ENCODE data around the gene KDM3B. TPM values are rescaled to one million over a fixed set of nuclear protein-coding genes. Genes with fewer than 3 reads are reported as not detected.
"Not testable (repeated sequence)": the region's sequence is repeated elsewhere in the genome, so short reads cannot be mapped to it uniquely, and the experiment has no call there.

KDM3B gene
- polyA plus RNA-seq (2013, experiment 1 of 2): 70.9 TPM
- 70.2 TPM for polyA plus RNA-seq (2013, experiment 2 of 2)

- H3K4me3 ChIP-seq (ENCODE audit: extremely low read depth, insufficient read depth, low read length, poor library complexity, severe bottlenecking): peak within 1 kb of the TSS; percentile 92
- H3K36me3 ChIP-seq (ENCODE audit: control insufficient read depth, insufficient read depth, low read length): peaks cover 52% of the 10 kb centered on the region
- peaks cover 15% of the 10 kb centered on the region for H3K9me3 ChIP-seq (ENCODE audit: control insufficient read depth, low read length)
- H3K4me1 ChIP-seq (ENCODE audit: control insufficient read depth, insufficient read depth, low read length, poor library complexity, severe bottlenecking): peaks cover 3% of the 10 kb centered on the region
- WGBS, 2 experiments (ENCODE audit: insufficient coverage in 2 of 2): 0 to 10% methylated on average over 2 to 7 of the region's 30 CpGs
- peak within 1 kb of the TSS; percentile 88 for H3K27ac ChIP-seq (ENCODE audit: low read depth, low read length, severe bottlenecking)
These were observed at the start of gene KDM3B for GRCh38 chr5:138352071-138352721. Gene KDM3B (plus strand): TSS chr5:138352685. CDS start chr5:138352796, 111 bp downstream.

- Histone ChIP-seq H3K9me3 (ENCODE audit: control insufficient read depth, low read length) (no peaks in the 10 kb centered on the region), H3K36me3 (ENCODE audit: control insufficient read depth, insufficient read depth, low read length) (peaks cover 14% of the 10 kb centered on the region), H3K27ac (ENCODE audit: low read depth, low read length, severe bottlenecking) (no peak overlapping the region), H3K4me3 (ENCODE audit: extremely low read depth, insufficient read depth, low read length, poor library complexity, severe bottlenecking) (no peak overlapping the region), H3K4me1 (ENCODE audit: control insufficient read depth, insufficient read depth, low read length, poor library complexity, severe bottlenecking) (no peaks in the 10 kb centered on the region)
- WGBS, 2 experiments (ENCODE audit: insufficient coverage in 2 of 2): 82 to 95% methylated on average over 6 of the region's 6 CpGs
These were observed 49.1 kb upstream of the KDM3B start for GRCh38 chr5:138303372-138303771.

- WGBS, 2 experiments (ENCODE audit: insufficient coverage in 2 of 2): 100% methylated on average over 1 of the region's 1 CpG; no CpG with 5 or more reads in 1 of the 2 experiments
- Histone ChIP-seq H3K27ac (ENCODE audit: low read depth, low read length, severe bottlenecking) (no peak overlapping the region), H3K36me3 (ENCODE audit: control insufficient read depth, insufficient read depth, low read length) (peaks cover 24% of the 10 kb centered on the region), H3K4me1 (ENCODE audit: control insufficient read depth, insufficient read depth, low read length, poor library complexity, severe bottlenecking) (no peaks in the 10 kb centered on the region), H3K4me3 (ENCODE audit: extremely low read depth, insufficient read depth, low read length, poor library complexity, severe bottlenecking) (no peak overlapping the region), H3K9me3 (ENCODE audit: control insufficient read depth, low read length) (no peaks in the 10 kb centered on the region)
These were observed 46.7 kb upstream of the KDM3B start for GRCh38 chr5:138305797-138306196.

- 84 to 90% methylated on average over 5 to 7 of the region's 7 CpGs for WGBS, 2 experiments (ENCODE audit: insufficient coverage in 2 of 2)
- no peak overlapping the region for H3K4me3 ChIP-seq (ENCODE audit: extremely low read depth, insufficient read depth, low read length, poor library complexity, severe bottlenecking)
- peaks cover 59% of the 10 kb centered on the region for H3K36me3 ChIP-seq (ENCODE audit: control insufficient read depth, insufficient read depth, low read length)
- H3K27ac ChIP-seq (ENCODE audit: low read depth, low read length, severe bottlenecking): no peak overlapping the region
- H3K9me3 ChIP-seq (ENCODE audit: control insufficient read depth, low read length): no peaks in the 10 kb centered on the region
- no peaks in the 10 kb centered on the region for H3K4me1 ChIP-seq (ENCODE audit: control insufficient read depth, insufficient read depth, low read length, poor library complexity, severe bottlenecking)
These were observed 36.7 kb upstream of the KDM3B start for GRCh38 chr5:138315751-138316278.

GRCh38 chr5:138316355-138316754 lies 36.1 kb upstream of the KDM3B start:
- Histone ChIP-seq H3K27ac (ENCODE audit: low read depth, low read length, severe bottlenecking) (no peak overlapping the region), H3K4me1 (ENCODE audit: control insufficient read depth, insufficient read depth, low read length, poor library complexity, severe bottlenecking) (no peaks in the 10 kb centered on the region), H3K4me3 (ENCODE audit: extremely low read depth, insufficient read depth, low read length, poor library complexity, severe bottlenecking) (no peak overlapping the region), H3K9me3 (ENCODE audit: control insufficient read depth, low read length) (no peaks in the 10 kb centered on the region), H3K36me3 (ENCODE audit: control insufficient read depth, insufficient read depth, low read length) (peaks cover 59% of the 10 kb centered on the region)
- WGBS, 2 experiments (ENCODE audit: insufficient coverage in 2 of 2): 87 to 100% methylated on average over 1 to 3 of the region's 3 CpGs

- not testable (repeated sequence) for H3K27ac ChIP-seq (ENCODE audit: low read depth, low read length, severe bottlenecking); H3K9me3 ChIP-seq (ENCODE audit: control insufficient read depth, low read length); H3K4me3 ChIP-seq (ENCODE audit: extremely low read depth, insufficient read depth, low read length, poor library complexity, severe bottlenecking); H3K4me1 ChIP-seq (ENCODE audit: control insufficient read depth, insufficient read depth, low read length, poor library complexity, severe bottlenecking)
- peaks cover 52% of the 10 kb centered on the region for H3K36me3 ChIP-seq (ENCODE audit: control insufficient read depth, insufficient read depth, low read length)
- WGBS, 2 experiments (ENCODE audit: insufficient coverage in 2 of 2): 100% methylated on average over 1 to 3 of the region's 4 CpGs
These were observed 34.3 kb upstream of the KDM3B start for GRCh38 chr5:138318211-138318610.

- no peaks in the 10 kb centered on the region for H3K4me1 ChIP-seq (ENCODE audit: control insufficient read depth, insufficient read depth, low read length, poor library complexity, severe bottlenecking)
- H3K4me3 ChIP-seq (ENCODE audit: extremely low read depth, insufficient read depth, low read length, poor library complexity, severe bottlenecking): peak overlapping the region; percentile 74
- peaks cover 20% of the 10 kb centered on the region for H3K36me3 ChIP-seq (ENCODE audit: control insufficient read depth, insufficient read depth, low read length)
- peak overlapping the region; percentile 69 for H3K27ac ChIP-seq (ENCODE audit: low read depth, low read length, severe bottlenecking)
- 6 to 12% methylated on average over 5 to 11 of the region's 12 CpGs for WGBS, 2 experiments (ENCODE audit: insufficient coverage in 2 of 2)
- no peaks in the 10 kb centered on the region for H3K9me3 ChIP-seq (ENCODE audit: control insufficient read depth, low read length)
These were observed 21.6 kb upstream of the KDM3B start for GRCh38 chr5:138330813-138331448.

- H3K4me1 ChIP-seq (ENCODE audit: control insufficient read depth, insufficient read depth, low read length, poor library complexity, severe bottlenecking): no peaks in the 10 kb centered on the region
- no peaks in the 10 kb centered on the region for H3K9me3 ChIP-seq (ENCODE audit: control insufficient read depth, low read length)
- H3K4me3 ChIP-seq (ENCODE audit: extremely low read depth, insufficient read depth, low read length, poor library complexity, severe bottlenecking): peak within 1 kb of the TSS; percentile 74
- peak within 1 kb of the TSS; percentile 69 for H3K27ac ChIP-seq (ENCODE audit: low read depth, low read length, severe bottlenecking)
- 1% methylated on average over 38 to 41 of the region's 55 CpGs for WGBS, 2 experiments (ENCODE audit: insufficient coverage in 2 of 2)
- peaks cover 19% of the 10 kb centered on the region for H3K36me3 ChIP-seq (ENCODE audit: control insufficient read depth, insufficient read depth, low read length)
These were observed 20.8 kb upstream of the KDM3B start, which contains the start of gene CDC25C for GRCh38 chr5:138331449-138332368. Gene CDC25C (minus strand): TSS chr5:138331804. CDS start chr5:138331180, 624 bp downstream.

- Histone ChIP-seq H3K4me3 (ENCODE audit: extremely low read depth, insufficient read depth, low read length, poor library complexity, severe bottlenecking) (no peak overlapping the region), H3K36me3 (ENCODE audit: control insufficient read depth, insufficient read depth, low read length) (peaks cover 3% of the 10 kb centered on the region), H3K9me3 (ENCODE audit: control insufficient read depth, low read length) (no peaks in the 10 kb centered on the region), H3K27ac (ENCODE audit: low read depth, low read length, severe bottlenecking) (no peak overlapping the region), H3K4me1 (ENCODE audit: control insufficient read depth, insufficient read depth, low read length, poor library complexity, severe bottlenecking) (peaks cover 5% of the 10 kb centered on the region)
- 70 to 93% methylated on average over 2 to 3 of the region's 3 CpGs for WGBS, 2 experiments (ENCODE audit: insufficient coverage in 2 of 2)
These were observed 17.5 kb upstream of the KDM3B start for GRCh38 chr5:138334867-138335447.
